ENCODE results near the gene ARHGAP24.

DNA sequence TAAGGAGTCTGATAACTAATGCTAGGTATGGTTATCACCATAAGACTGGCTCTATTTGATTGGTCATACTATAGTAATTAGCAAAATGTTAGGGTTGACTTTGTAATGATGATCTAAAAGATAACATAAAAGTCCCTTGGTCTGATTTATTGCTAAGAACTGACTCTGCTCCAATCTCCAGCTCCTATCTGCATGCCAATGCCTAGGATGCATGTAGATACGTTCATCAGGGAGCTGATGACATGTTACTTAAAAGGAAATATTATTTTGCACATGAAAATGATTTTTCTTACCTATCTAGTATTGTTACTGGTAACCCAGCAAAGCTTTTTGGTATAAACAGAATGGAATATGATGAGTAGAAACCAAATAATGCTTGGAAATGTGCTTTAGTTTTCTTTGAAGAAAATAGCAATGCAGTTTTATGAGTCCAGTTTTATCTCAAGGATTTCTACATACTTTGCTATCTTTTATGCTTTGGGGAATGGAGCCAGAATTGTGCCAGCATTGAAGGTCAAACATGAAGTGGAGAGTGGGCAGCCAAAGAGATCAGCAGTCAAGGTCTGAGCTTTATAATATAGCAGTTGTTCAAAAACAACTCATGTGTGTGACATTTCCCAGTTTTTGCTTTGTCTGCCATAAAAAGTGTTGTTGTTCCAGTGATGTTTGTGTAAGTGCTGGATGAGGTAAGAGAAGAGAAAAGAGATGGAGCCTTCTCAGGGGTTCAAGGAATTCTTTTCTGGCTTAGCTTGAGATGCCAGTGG is 121.0 kb downstream of the ARHGAP24 start:
- TF ChIP-seq, protein P1, sequence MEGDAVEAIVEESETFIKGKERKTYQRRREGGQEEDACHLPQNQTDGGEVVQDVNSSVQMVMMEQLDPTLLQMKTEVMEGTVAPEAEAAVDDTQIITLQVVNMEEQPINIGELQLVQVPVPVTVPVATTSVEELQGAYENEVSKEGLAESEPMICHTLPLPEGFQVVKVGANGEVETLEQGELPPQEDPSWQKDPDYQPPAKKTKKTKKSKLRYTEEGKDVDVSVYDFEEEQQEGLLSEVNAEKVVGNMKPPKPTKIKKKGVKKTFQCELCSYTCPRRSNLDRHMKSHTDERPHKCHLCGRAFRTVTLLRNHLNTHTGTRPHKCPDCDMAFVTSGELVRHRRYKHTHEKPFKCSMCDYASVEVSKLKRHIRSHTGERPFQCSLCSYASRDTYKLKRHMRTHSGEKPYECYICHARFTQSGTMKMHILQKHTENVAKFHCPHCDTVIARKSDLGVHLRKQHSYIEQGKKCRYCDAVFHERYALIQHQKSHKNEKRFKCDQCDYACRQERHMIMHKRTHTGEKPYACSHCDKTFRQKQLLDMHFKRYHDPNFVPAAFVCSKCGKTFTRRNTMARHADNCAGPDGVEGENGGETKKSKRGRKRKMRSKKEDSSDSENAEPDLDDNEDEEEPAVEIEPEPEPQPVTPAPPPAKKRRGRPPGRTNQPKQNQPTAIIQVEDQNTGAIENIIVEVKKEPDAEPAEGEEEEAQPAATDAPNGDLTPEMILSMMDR (IDR thresholded peaks at IDR 0.05), result no peak
- no peak for TF ChIP-seq POLR2A (IDR thresholded peaks at IDR 0.05)

All from esophagus squamous epithelium (tissue), 4 donors.